ENCODE results near the gene SPATA31E1.
"Not testable (repeated sequence)": the region's sequence is repeated elsewhere in the genome, so short reads cannot be mapped to it uniquely, and the experiment has no call there.

The SPATA31E1 gene

GRCh38 chr9:87886210-87886932 lies 3.7 kb downstream of the SPATA31E1 start:
- no peak for DNase-seq

- DNase-seq = no peak
Measured at GRCh38 chr9:87886933-87887505, 4.3 kb downstream of the SPATA31E1 start.

GRCh38 chr9:87887661-87888480 lies 5.2 kb downstream of the SPATA31E1 start:
- no peak for DNase-seq

GRCh38 chr9:87888501-87888900 lies 5.8 kb downstream of the SPATA31E1 start:
- no peak for DNase-seq

GRCh38 chr9:87889065-87889881 lies 6.6 kb downstream of the SPATA31E1 start:
- DNase-seq = no peak

- DNase-seq = no peak
Measured at GRCh38 chr9:87889882-87890252, 7.2 kb downstream of the SPATA31E1 start.

GRCh38 chr9:87890837-87891236 lies 8.2 kb downstream of the SPATA31E1 start:
- DNase-seq = no peak

- no peak for DNase-seq
Measured at GRCh38 chr9:87891754-87892153, 9.1 kb downstream of the SPATA31E1 start.

GRCh38 chr9:87892956-87893355 lies 10.3 kb downstream of the SPATA31E1 start:
- no peak for DNase-seq

- DNase-seq = no peak
Measured at GRCh38 chr9:87894998-87895625, 12.4 kb downstream of the SPATA31E1 start.

GRCh38 chr9:87896891-87897290 lies 14.2 kb downstream of the SPATA31E1 start:
- no peak for DNase-seq

GRCh38 chr9:87898151-87898550 lies 15.5 kb downstream of the SPATA31E1 start:
- DNase-seq = no peak

GRCh38 chr9:87902371-87902770 lies 19.7 kb downstream of the SPATA31E1 start:
- DNase-seq = not testable (repeated sequence)

GRCh38 chr9:87909310-87910041 lies 26.8 kb downstream of the SPATA31E1 start:
- no peak for DNase-seq

GRCh38 chr9:87910821-87911220 lies 28.1 kb downstream of the SPATA31E1 start:
- DNase-seq = no peak

GRCh38 chr9:87917662-87918061 lies 35.0 kb downstream of the SPATA31E1 start, which contains the start of gene SPATA31C1:
Gene SPATA31C1, plus strand, starts transcription at chr9:87917962.
- not testable (repeated sequence) for DNase-seq

GRCh38 chr9:87919013-87919412 lies 36.3 kb downstream of the SPATA31E1 start:
- not testable (repeated sequence) for DNase-seq

- not testable (repeated sequence) for DNase-seq
Measured at GRCh38 chr9:87921561-87921960, 38.9 kb downstream of the SPATA31E1 start.

GRCh38 chr9:87923012-87923411 lies 40.3 kb downstream of the SPATA31E1 start:
- not testable (repeated sequence) for DNase-seq

- not testable (repeated sequence) for DNase-seq
Measured at GRCh38 chr9:87924851-87925250, 42.2 kb downstream of the SPATA31E1 start.

GRCh38 chr9:87929152-87929551 lies 46.5 kb downstream of the SPATA31E1 start:
- not testable (repeated sequence) for DNase-seq

GRCh38 chr9:87934444-87934843 lies 51.8 kb downstream of the SPATA31E1 start:
- DNase-seq = not testable (repeated sequence)
